H1 (cell line): ENCODE results near the gene SYDE1. TPM values are rescaled to one million over a fixed set of nuclear protein-coding genes. Genes with fewer than 3 reads are reported as not detected.

Experiments used
- CTCF ChIA-PET: fragments of 300-600 bp; sonication (Branson Sonifier 250); formaldehyde crosslinking; loops from one replicate; lab custom pipeline; 2021; ENCODE audit not compliant: partially characterized antibody; lab: Charles Lee
- POLR2A ChIA-PET: fragments of 300-600 bp; sonication (Branson Sonifier 250); formaldehyde crosslinking; loops from one replicate; lab custom pipeline; 2021; ENCODE audit warnings: inconsistent platforms; ENCODE audit not compliant: partially characterized antibody; lab: Charles Lee
- DNase-seq, 2 experiments: peaks; one replicate each; pipeline versions ENCODE4 v3.0.0 to v3.0.0-alpha.2; 2010 to 2022; ENCODE audit warnings: low spot score in 2 of 2, low read depth in 1 of 2, mixed read lengths in 1 of 2
- FAIRE-seq: peaks from 2 replicates; lab custom pipeline; 2011; peaks lifted over from hg19 to GRCh38; lab: Jason Lieb, UNC
- H2AFZ ChIP-seq: 2 replicates; pipeline ENCODE4 v1.8.1; 2012; ENCODE audit warnings: low read length, inconsistent platforms
- H2AK5ac ChIP-seq: 2 replicates; pipeline ENCODE4 v1.6.1; 2013; ENCODE audit warnings: low read depth, low read length
- H2BK120ac ChIP-seq: replicated peaks from 2 replicates; pipeline ENCODE3; 2013; ENCODE audit warnings: low read depth, low read length, inconsistent platforms
- H2BK12ac ChIP-seq: 2 replicates; pipeline ENCODE4 v1.6.1; 2013; ENCODE audit warnings: low read depth, low read length
- H2BK15ac ChIP-seq: 2 replicates; pipeline ENCODE4 v1.6.1; 2013; ENCODE audit warnings: low read length
- H2BK20ac ChIP-seq: 2 replicates; pipeline ENCODE4 v1.6.1; 2013; ENCODE audit warnings: low read length
- H2BK5ac ChIP-seq: 2 replicates; pipeline ENCODE4 v1.6.1; 2013; ENCODE audit warnings: low read depth, low read length
- H3K14ac ChIP-seq: 2 replicates; pipeline ENCODE4 v1.6.1; 2013; ENCODE audit warnings: inconsistent platforms; ENCODE audit not compliant: insufficient read length
- H3K18ac ChIP-seq: 2 replicates; pipeline ENCODE4 v1.6.1; 2013; ENCODE audit warnings: low read length; ENCODE audit errors: extremely low read depth
- H3K23ac ChIP-seq: 2 replicates; pipeline ENCODE4 v1.6.1; 2013; ENCODE audit warnings: inconsistent platforms; ENCODE audit not compliant: insufficient read length
- H3K23me2 ChIP-seq: 2 replicates; pipeline ENCODE4 v1.6.1; 2013; ENCODE audit warnings: low read depth, low read length
- H3K27ac ChIP-seq: 2 replicates; pipeline ENCODE4 v1.6.1; 2011; ENCODE audit warnings: low read depth, low read length, inconsistent platforms
- H3K27me3 ChIP-seq, 4 experiments: replicated peaks in 1 of 4; 1 replicate in 1 of 4; 2 replicates in 3 of 4; pipeline versions ENCODE4 v1.6.1 to v1.8.1; 2011 to 2013; ENCODE audit warnings: low read length in 3 of 4, mild to moderate bottlenecking in 3 of 4, inconsistent platforms in 2 of 4, mixed read lengths in 2 of 4, moderate library complexity in 1 of 4; ENCODE audit not compliant: control insufficient read depth in 3 of 4, insufficient read depth in 3 of 4; ENCODE audit errors: extremely low read depth in 1 of 4
- H3K36me3 ChIP-seq, 4 experiments: 2 replicates each; pipeline versions ENCODE4 v1.6.1 to v1.8.1; 2011 to 2013; ENCODE audit warnings: mild to moderate bottlenecking in 4 of 4, low read length in 3 of 4, moderate library complexity in 2 of 4, control low read depth in 1 of 4, inconsistent platforms in 1 of 4; ENCODE audit not compliant: insufficient read depth in 4 of 4, control insufficient read depth in 2 of 4
- H3K4ac ChIP-seq: replicated peaks from 2 replicates; pipeline ENCODE3; 2013; ENCODE audit warnings: low read length, low read depth, mixed read lengths, inconsistent platforms; ENCODE audit not compliant: insufficient read length
- H3K4me1 ChIP-seq, 4 experiments: replicated peaks in 1 of 4; 1 replicate in 1 of 4; 2 replicates in 3 of 4; pipeline versions ENCODE4 v1.6.1 to v1.8.1; 2011 to 2013; ENCODE audit warnings: low read length in 3 of 4, inconsistent platforms in 2 of 4, mixed read lengths in 1 of 4; ENCODE audit not compliant: insufficient read depth in 4 of 4, control insufficient read depth in 3 of 4
- H3K4me2 ChIP-seq, 2 experiments: 2 replicates each; pipeline versions ENCODE4 v1.6.1 to v1.8.1; 2011 to 2013; ENCODE audit warnings: low read depth in 2 of 2, low read length in 2 of 2, control low read depth in 1 of 2, inconsistent platforms in 1 of 2, mild to moderate bottlenecking in 1 of 2; ENCODE audit not compliant: insufficient read depth in 1 of 2
- H3K4me3 ChIP-seq, 4 experiments: fragments of 200-600, 300-600 bp in 1 of 4; sonication (generic), shearing (Covaris generic), sonication (Bioruptor Twin) in 1 of 4; 2 replicates each; pipeline versions ENCODE4 v1.5.1 to v1.8.1; 2011 to 2016; ENCODE audit warnings: low read length in 4 of 4, low read depth in 3 of 4, control low read depth in 2 of 4, inconsistent platforms in 2 of 4, mild to moderate bottlenecking in 2 of 4, mixed read lengths in 1 of 4, moderate library complexity in 1 of 4; ENCODE audit not compliant: insufficient read depth in 2 of 4; ENCODE audit errors: extremely low read depth in 1 of 4
- H3K56ac ChIP-seq: replicated peaks from 2 replicates; pipeline ENCODE3; 2013; ENCODE audit warnings: low read depth, mild to moderate bottlenecking, mixed read lengths, low read length, inconsistent platforms; ENCODE audit not compliant: insufficient read length
- H3K79me1 ChIP-seq: 2 replicates; pipeline ENCODE4 v1.6.1; 2013; ENCODE audit warnings: low read depth, low read length, control low read depth
- H3K79me2 ChIP-seq, 2 experiments: 2 replicates each; pipeline versions ENCODE4 v1.6.1 to v1.8.1; 2012 to 2013; ENCODE audit warnings: low read length in 2 of 2, mild to moderate bottlenecking in 2 of 2, inconsistent platforms in 1 of 2; ENCODE audit not compliant: insufficient read depth in 2 of 2, control insufficient read depth in 1 of 2
- H3K9ac ChIP-seq, 4 experiments: replicated peaks in 1 of 4; 1 replicate in 1 of 4; 2 replicates in 3 of 4; pipeline versions ENCODE4 v1.6.1 to v1.8.1; 2011 to 2013; ENCODE audit warnings: low read depth in 3 of 4, low read length in 3 of 4, control low read depth in 2 of 4, mild to moderate bottlenecking in 2 of 4, moderate library complexity in 2 of 4, inconsistent platforms in 1 of 4; ENCODE audit errors: extremely low read depth in 1 of 4
- H3K9me3 ChIP-seq, 2 experiments: 2 replicates each; pipeline versions ENCODE4 v1.6.1 to v1.8.1; 2012 to 2013; ENCODE audit warnings: mild to moderate bottlenecking in 2 of 2, moderate library complexity in 2 of 2, control low read depth in 1 of 2, inconsistent platforms in 1 of 2, low read depth in 1 of 2, low read length in 1 of 2, mixed read lengths in 1 of 2; ENCODE audit not compliant: insufficient read depth in 2 of 2
- H4K20me1 ChIP-seq, 2 experiments: replicated peaks in 1 of 2; 2 replicates each; pipeline versions ENCODE3 to v1.8.1; 2011 to 2013; ENCODE audit warnings: inconsistent platforms in 2 of 2, low read length in 2 of 2, mild to moderate bottlenecking in 1 of 2; ENCODE audit not compliant: insufficient read depth in 2 of 2, control insufficient read depth in 1 of 2
- H4K5ac ChIP-seq: 2 replicates; pipeline ENCODE4 v1.6.1; 2013; ENCODE audit warnings: low read length, low read depth, mixed read lengths, inconsistent platforms; ENCODE audit not compliant: insufficient read length
- H4K8ac ChIP-seq: 2 replicates; pipeline ENCODE4 v1.8.0; 2013; ENCODE audit warnings: mild to moderate bottlenecking, moderate library complexity, low read length, inconsistent platforms; ENCODE audit not compliant: insufficient read depth; ENCODE audit errors: extremely low read depth
- H4K91ac ChIP-seq: replicated peaks from 2 replicates; pipeline ENCODE3; 2013; ENCODE audit warnings: low read length, mixed read lengths, inconsistent platforms; ENCODE audit not compliant: insufficient read length
- BACH1 ChIP-seq: IDR thresholded peaks from 2 replicates; pipeline ENCODE4 v1.6.1; 2012; ENCODE audit warnings: low read length, improper control_type of control experiment
- CHD1 ChIP-seq: IDR thresholded peaks from 2 replicates; pipeline ENCODE4 v1.6.1; 2012; ENCODE audit warnings: low read depth, low read length, improper control_type of control experiment
- HDAC2 ChIP-seq, 2 experiments: fragments of 300-600 bp in 1 of 2; sonication (generic) in 1 of 2; IDR thresholded peaks; 2 replicates each; pipeline ENCODE4 v1.6.1; 2011 to 2012; ENCODE audit warnings: low read depth in 2 of 2, low read length in 2 of 2, mild to moderate bottlenecking in 2 of 2, moderate library complexity in 2 of 2, borderline replicate concordance in 1 of 2, inconsistent platforms in 1 of 2
- POLR2A ChIP-seq, 2 experiments: IDR thresholded peaks; 1 replicate in 1 of 2; 2 replicates in 1 of 2; pipeline ENCODE4 v1.6.1; 2011; ENCODE audit warnings: low read depth in 2 of 2, low read length in 2 of 2, mild to moderate bottlenecking in 2 of 2; ENCODE audit errors: control extremely low read depth in 1 of 2
- POLR2AphosphoS5 ChIP-seq: IDR thresholded peaks from 2 replicates; pipeline ENCODE4 v1.6.1; 2011; ENCODE audit warnings: low read depth, low read length
- SAP30 ChIP-seq: fragments of 300-600 bp; sonication (generic); IDR thresholded peaks from 2 replicates; pipeline ENCODE4 v1.7.1; 2012; ENCODE audit warnings: low read length, moderate library complexity, mild to moderate bottlenecking, inconsistent platforms; ENCODE audit not compliant: insufficient read depth, insufficient replicate concordance
- SUZ12 ChIP-seq: fragments of 200-600 bp; sonication (generic); IDR thresholded peaks from 2 replicates; pipeline ENCODE4 v1.6.1; 2012; ENCODE audit warnings: mild to moderate bottlenecking, inconsistent platforms, low read length, moderate library complexity, mixed read lengths
- WGBS, 2 experiments: shearing (Covaris generic) in 1 of 2; methylation state at CpG; one replicate each; pipeline versions ENCODE4 v1.1.6 to v1.1.7; 2013 to 2015; ENCODE audit warnings: low lambda C conversion rate in 2 of 2, mixed read lengths in 2 of 2, inconsistent platforms in 1 of 2, low coverage in 1 of 2, missing lambda C conversion rate in 1 of 2; ENCODE audit not compliant: insufficient replicate concordance in 2 of 2, insufficient coverage in 1 of 2, insufficient read length in 1 of 2; ENCODE audit errors: extremely low coverage in 1 of 2, missing lambda C conversion rate in 1 of 2; 5-methylcytosine and 5-hydroxymethylcytosine counted together
- polyA plus RNA-seq, 7 experiments: library from polyadenylated mRNA; depleted of rRNA in 3 of 7; stranded (reverse) in 5 of 7; unstranded in 2 of 7; fragments of >200 nt in 5 of 7; fragments of 200-250 nt in 2 of 7; gene quantifications; 1 replicate in 5 of 7; 2 replicates in 1 of 7; 4 replicates in 1 of 7; pipeline versions ENCODE4 v1.2.1 to v1.2.3, GENCODE V29; 2011 to 2013; ENCODE audit warnings: missing spikeins in 2 of 7, mixed read lengths in 2 of 7
- total RNA-seq: library from RNA; stranded (reverse); fragmentation: NEBNext Ultra II Directional; extraction: Animal tissue kit (Norgen Biotek cat#: 25700); gene quantifications from 2 replicates; pipeline ENCODE4 v1.2.1, GENCODE V29; 2021

The SYDE1 gene
- total and polyA plus RNA-seq, 2 of the 8 experiments (the other 6 are each of a cell fraction or from before 2014, with no cell fraction given), result 12.0 to 16.8 TPM

DNA sequence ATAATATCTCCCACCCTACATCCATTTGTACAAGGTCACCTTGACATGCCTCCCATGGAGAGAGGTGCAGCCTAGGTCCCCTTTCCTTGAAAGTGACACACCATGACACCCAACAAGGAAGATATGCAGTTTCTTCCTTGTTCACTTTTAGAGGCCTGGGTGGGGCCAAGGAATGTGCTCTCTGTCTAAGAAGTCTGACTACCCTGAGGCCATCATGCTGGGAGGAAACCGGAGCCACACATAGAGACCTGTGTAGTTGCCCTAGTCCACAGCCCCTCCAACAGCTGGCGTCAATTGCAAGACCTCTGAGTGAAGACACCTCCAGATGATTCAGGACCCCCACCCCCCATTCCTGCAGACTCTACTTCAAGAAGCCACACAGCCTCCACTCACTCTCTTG, 11.0 kb downstream of the SYDE1 start:
- no peak overlapping the region for H2AK5ac ChIP-seq
- no peak overlapping the region for H2BK120ac ChIP-seq
- FAIRE-seq (no peak), DNase-seq (no peak)
- no peak overlapping the region for H3K23ac ChIP-seq
- no peak overlapping the region for H3K56ac ChIP-seq
- 83% methylated on average over 1 of the region's 2 CpGs; no CpG with 5 or more reads in 1 of the 2 experiments for WGBS, 2 experiments
- no peak overlapping the region for H3K4me2 ChIP-seq
- no peaks in the 10 kb centered on the region for H3K27me3 ChIP-seq
- peaks cover 23 to 62% (median 48%) of the 10 kb centered on the region in 4 experiments for H3K36me3 ChIP-seq
- POLR2A ChIA-PET, result interaction anchor here (1.1 to 6.8 kb wide), 2 partner anchors 11 to 70 kb away, joined by 3 to 52 read pairs; partner anchors contain the start of gene SYDE1
- H2BK20ac ChIP-seq, result no peak overlapping the region
- no peak; a peak in 1 of 3 replicates for TF ChIP-seq POLR2A (IDR thresholded peaks at IDR 0.05; ENCODE audit: control extremely low read depth in 1 of 2, low read depth in 2 of 2, low read length in 2 of 2)
- TF ChIP-seq HDAC2 (IDR thresholded peaks at IDR 0.05; ENCODE audit: borderline replicate concordance in 1 of 2, low read depth in 2 of 2, low read length in 2 of 2), result no peak
- TF ChIP-seq POLR2AphosphoS5, result no peak
- TF ChIP-seq SUZ12, result no peak
- TF ChIP-seq BACH1, result no peak
- TF ChIP-seq SAP30, result no peak
- no peak for TF ChIP-seq CHD1
- TF ChIP-seq, all 59 proteins: peak for 0
- H3K14ac ChIP-seq, result no peak overlapping the region
- CTCF ChIA-PET, result interaction anchor here (0.7 to 4.3 kb wide), 2 partner anchors 13 to 17 kb away, joined by 3 to 28 read pairs; no protein-coding TSS in a partner anchor
- no peak overlapping the region for H3K4me3 ChIP-seq
- H2BK5ac ChIP-seq, result no peak overlapping the region
- H4K20me1 ChIP-seq, result peaks cover 5 to 9% of the 10 kb centered on the region in 2 experiments
- H4K5ac ChIP-seq, result no peak overlapping the region
- H3K9ac ChIP-seq, result no peak overlapping the region
- no peak overlapping the region for H4K91ac ChIP-seq
- peaks cover 5% of the 10 kb centered on the region for H3K79me1 ChIP-seq
- no peak overlapping the region for H4K8ac ChIP-seq
- peaks cover 4 to 7% of the 10 kb centered on the region in 2 experiments; a peak in 1 of 4 replicates for H3K9me3 ChIP-seq
- no peak overlapping the region for H3K27ac ChIP-seq
- no peak overlapping the region for H2BK15ac ChIP-seq
- no peaks in the 10 kb centered on the region for H3K4me1 ChIP-seq
- H3K23me2 ChIP-seq, result no peaks in the 10 kb centered on the region
- H3K18ac ChIP-seq, result no peak overlapping the region
- no peak overlapping the region for H2AFZ ChIP-seq
- no peak overlapping the region for H2BK12ac ChIP-seq
- peaks cover 0 to 2% of the 10 kb centered on the region in 2 experiments; a peak in 1 of 4 replicates for H3K79me2 ChIP-seq
- H3K4ac ChIP-seq, result no peak overlapping the region
